ENCODE measurements around the gene UBR3.
"Not testable (repeated sequence)": the region's sequence is repeated elsewhere in the genome, so short reads cannot be mapped to it uniquely, and the experiment has no call there.

UBR3 gene

DNA sequence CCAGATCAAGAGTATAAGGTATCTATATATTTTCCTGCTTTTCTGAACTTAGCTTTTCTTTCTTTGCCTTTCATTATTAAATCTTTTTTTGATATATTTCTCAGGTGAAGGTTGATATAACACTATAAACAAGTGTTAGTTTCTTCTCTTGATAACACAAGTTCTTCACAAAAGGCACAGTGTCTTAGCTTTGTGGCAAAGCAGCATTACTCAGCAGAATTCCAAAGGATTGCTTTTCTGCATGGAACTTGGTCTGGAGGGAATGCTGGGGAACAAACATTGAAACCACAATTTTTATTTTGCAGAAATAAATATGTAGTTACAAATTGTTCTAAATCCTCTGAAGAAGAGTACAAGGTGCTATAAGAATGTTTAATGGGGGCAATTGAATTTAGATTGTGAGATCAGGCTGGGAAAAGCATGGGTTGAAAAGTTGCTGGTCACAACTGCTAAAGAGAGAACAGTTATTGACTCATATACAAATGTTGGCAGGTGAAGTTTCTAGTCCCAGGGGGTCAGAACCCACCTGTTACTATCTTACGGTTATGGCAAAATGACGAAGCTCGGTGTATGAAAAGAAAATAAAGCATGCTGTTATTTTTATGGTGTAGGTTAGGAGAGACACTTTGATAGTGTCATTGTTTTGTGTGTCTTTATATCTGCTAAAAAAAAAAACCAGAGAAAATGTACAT, 68.2 kb downstream of the UBR3 start:
- Mint-ChIP-seq H3K9me3 (no peaks in the 10 kb centered on the region), H3K27me3 (ENCODE audit: low read depth) (no peaks in the 10 kb centered on the region)

DNA sequence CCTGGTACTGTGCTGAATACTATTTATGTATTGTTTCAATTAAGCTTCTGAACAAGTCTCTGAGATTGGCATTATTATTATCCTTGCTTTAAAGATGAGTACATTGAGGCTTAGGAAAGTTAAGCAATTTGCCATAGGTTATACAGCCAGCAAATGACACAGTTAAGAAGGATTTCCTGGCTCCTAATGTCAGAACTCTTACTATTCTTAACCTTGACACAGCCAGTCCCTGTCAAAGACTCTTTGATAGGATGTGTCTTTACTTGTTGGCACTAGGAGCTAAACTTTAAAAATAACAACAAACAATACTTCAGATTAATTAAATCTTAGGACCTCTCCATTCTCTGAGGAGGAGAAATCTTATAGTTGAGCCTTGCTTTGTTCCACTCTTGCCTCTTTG, 70.6 kb downstream of the UBR3 start:
- TF ChIP-seq, protein P1, sequence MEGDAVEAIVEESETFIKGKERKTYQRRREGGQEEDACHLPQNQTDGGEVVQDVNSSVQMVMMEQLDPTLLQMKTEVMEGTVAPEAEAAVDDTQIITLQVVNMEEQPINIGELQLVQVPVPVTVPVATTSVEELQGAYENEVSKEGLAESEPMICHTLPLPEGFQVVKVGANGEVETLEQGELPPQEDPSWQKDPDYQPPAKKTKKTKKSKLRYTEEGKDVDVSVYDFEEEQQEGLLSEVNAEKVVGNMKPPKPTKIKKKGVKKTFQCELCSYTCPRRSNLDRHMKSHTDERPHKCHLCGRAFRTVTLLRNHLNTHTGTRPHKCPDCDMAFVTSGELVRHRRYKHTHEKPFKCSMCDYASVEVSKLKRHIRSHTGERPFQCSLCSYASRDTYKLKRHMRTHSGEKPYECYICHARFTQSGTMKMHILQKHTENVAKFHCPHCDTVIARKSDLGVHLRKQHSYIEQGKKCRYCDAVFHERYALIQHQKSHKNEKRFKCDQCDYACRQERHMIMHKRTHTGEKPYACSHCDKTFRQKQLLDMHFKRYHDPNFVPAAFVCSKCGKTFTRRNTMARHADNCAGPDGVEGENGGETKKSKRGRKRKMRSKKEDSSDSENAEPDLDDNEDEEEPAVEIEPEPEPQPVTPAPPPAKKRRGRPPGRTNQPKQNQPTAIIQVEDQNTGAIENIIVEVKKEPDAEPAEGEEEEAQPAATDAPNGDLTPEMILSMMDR (IDR thresholded peaks at IDR 0.05; ENCODE audit: unreplicated experiment in 3 of 3), result no peak
- Mint-ChIP-seq H3K9me3 (no peaks in the 10 kb centered on the region), H3K4me1 (no peaks in the 10 kb centered on the region), H3K27ac (no peak overlapping the region), H3K27me3 (ENCODE audit: low read depth) (no peaks in the 10 kb centered on the region), H3K4me3 (no peak overlapping the region), H3K36me3 (ENCODE audit: low read depth) (peaks cover 38% of the 10 kb centered on the region)

More for the DNA sequence above, 68.2 kb downstream of the UBR3 start:
- Mint-ChIP-seq H3K4me1 (no peaks in the 10 kb centered on the region), H3K36me3 (ENCODE audit: low read depth) (peaks cover 24% of the 10 kb centered on the region), H3K4me3 (no peak overlapping the region), H3K27ac (no peak overlapping the region)
- TF ChIP-seq, protein P1 (IDR thresholded peaks at IDR 0.05; ENCODE audit: unreplicated experiment in 3 of 3), result no peak

DNA sequence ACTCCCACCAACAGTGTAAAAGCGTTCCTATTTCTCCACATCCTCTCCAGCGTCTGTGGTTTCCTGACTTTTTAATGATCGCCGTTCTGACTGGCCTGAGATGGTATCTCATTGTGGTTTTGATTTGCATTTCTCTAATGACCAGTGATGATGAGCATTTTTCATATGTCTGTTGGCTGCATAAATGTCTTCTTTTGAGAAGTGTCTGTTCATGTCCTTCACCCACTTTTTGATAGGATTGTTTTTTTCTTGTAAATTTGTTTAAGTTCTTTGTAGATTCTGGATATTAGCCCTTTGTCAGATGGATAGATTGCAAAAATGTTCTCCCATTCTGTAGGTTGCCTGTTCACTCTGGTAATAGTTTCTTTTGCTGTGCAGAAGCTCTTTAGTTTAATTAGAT, 72.8 kb downstream of the UBR3 start:
- H3K9me3 Mint-ChIP-seq; H3K27me3 Mint-ChIP-seq (ENCODE audit: low read depth); H3K4me1 Mint-ChIP-seq; H3K4me3 Mint-ChIP-seq; H3K27ac Mint-ChIP-seq: not testable (repeated sequence)
- H3K36me3 Mint-ChIP-seq (ENCODE audit: low read depth), result peaks cover 38% of the 10 kb centered on the region

DNA sequence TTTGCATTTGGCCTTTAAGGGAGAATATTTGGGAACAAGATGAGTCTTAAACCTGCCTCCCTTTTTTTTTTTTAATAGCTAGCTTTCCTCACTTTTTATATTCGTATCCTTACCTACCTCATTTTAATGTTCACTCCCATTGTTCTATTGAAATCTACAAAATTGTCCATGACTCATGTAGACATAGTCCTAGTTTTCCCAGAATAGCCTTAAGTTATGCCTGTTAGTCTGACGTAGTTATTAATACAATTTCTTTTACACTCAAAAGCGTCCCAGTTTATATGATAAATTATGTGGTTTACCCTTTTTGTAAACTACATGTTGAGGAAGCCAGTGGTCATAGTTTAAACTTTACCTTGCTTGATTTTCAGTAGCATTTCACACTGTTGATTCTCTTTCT, 73.4 kb downstream of the UBR3 start:
- Mint-ChIP-seq H3K36me3 (ENCODE audit: low read depth) (peaks cover 34% of the 10 kb centered on the region), H3K27ac (no peak overlapping the region), H3K4me3 (no peak overlapping the region), H3K4me1 (no peaks in the 10 kb centered on the region), H3K27me3 (ENCODE audit: low read depth) (no peaks in the 10 kb centered on the region), H3K9me3 (no peaks in the 10 kb centered on the region)
- TF ChIP-seq, protein P1 (IDR thresholded peaks at IDR 0.05; ENCODE audit: unreplicated experiment in 3 of 3), result no peak

DNA sequence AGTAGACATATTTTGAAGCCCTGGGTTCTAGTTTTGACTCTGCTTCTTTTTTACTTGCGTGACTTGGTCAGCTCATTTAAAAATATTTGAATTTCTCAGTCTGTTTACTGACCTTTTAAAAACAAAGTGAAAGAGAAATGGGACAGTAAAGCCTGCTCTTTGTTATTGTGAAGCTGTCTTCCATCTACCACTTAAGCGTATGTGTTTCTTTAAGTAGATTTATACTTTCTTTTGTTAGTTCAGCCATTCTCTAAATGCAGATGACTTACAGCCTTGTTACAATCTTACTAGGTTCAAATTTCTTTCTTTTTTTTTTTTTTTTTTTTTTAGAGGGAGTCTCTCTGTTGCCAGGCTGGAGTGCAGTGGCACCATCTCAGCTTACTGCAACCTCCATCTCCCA, 79.5 kb downstream of the UBR3 start:
- Mint-ChIP-seq H3K4me1 (no peaks in the 10 kb centered on the region), H3K27me3 (ENCODE audit: low read depth) (no peaks in the 10 kb centered on the region), H3K27ac (no peak overlapping the region), H3K36me3 (ENCODE audit: low read depth) (peaks cover 32% of the 10 kb centered on the region), H3K9me3 (no peaks in the 10 kb centered on the region), H3K4me3 (no peak overlapping the region)
- TF ChIP-seq, protein P1 (IDR thresholded peaks at IDR 0.05; ENCODE audit: unreplicated experiment in 3 of 3), result no peak

DNA sequence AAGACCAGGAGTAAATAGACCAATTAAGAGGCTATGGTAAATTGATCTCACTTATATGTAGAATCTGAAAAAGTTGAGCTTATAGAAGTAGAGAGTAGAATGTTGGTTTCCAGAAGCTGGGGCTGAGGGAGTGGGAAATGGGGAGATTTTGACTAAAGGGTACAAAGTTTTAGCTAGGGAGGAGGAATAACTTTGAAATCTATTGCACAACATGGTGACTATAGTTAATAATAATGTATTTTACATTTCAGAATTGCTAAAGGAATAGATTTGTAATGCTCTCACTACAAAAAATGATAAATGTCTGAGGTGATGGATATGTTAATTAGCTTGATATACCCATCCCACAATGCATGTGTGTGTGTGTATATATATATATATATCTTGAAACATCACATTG, 82.1 kb downstream of the UBR3 start:
- Mint-ChIP-seq H3K4me1 (no peaks in the 10 kb centered on the region), H3K36me3 (ENCODE audit: low read depth) (peaks cover 30% of the 10 kb centered on the region), H3K27me3 (ENCODE audit: low read depth) (no peaks in the 10 kb centered on the region), H3K9me3 (no peaks in the 10 kb centered on the region), H3K4me3 (no peak overlapping the region), H3K27ac (no peak overlapping the region)
- TF ChIP-seq, protein P1 (IDR thresholded peaks at IDR 0.05; ENCODE audit: unreplicated experiment in 3 of 3), result no peak
